ENCODE data around the gene NUBP2.

NUBP2 gene

GRCh38 chr16:1782408-1783264 is at the start of gene NUBP2, which contains the start of gene SPSB3:
TSS of gene NUBP2 (plus strand) at chr16:1782960. CDS start at chr16:1783021, 61 bp downstream.
TSS of gene SPSB3 (minus strand) at chr16:1782571. CDS start at chr16:1781483, 1,088 bp downstream.
- peak; percentile 100 for DNase-seq (ENCODE audit: low read depth)

- no peak for DNase-seq (ENCODE audit: low read depth)
Measured at GRCh38 chr16:1734123-1734522, 48.6 kb upstream of the NUBP2 start.

- DNase-seq (ENCODE audit: low read depth) = no peak
Measured at GRCh38 chr16:1734816-1735215, 47.9 kb upstream of the NUBP2 start.

GRCh38 chr16:1740234-1740633 is 42.5 kb upstream of the NUBP2 start:
- no peak for DNase-seq (ENCODE audit: low read depth)

GRCh38 chr16:1740781-1741490 is 41.8 kb upstream of the NUBP2 start:
- no peak for DNase-seq (ENCODE audit: low read depth)

- DNase-seq (ENCODE audit: low read depth) = no peak
Measured at GRCh38 chr16:1741553-1742165, 41.1 kb upstream of the NUBP2 start.

GRCh38 chr16:1743376-1744337 is 39.1 kb upstream of the NUBP2 start:
- DNase-seq (ENCODE audit: low read depth) = no peak

- DNase-seq (ENCODE audit: low read depth) = no peak
Measured at GRCh38 chr16:1744338-1744840, 38.4 kb upstream of the NUBP2 start.

GRCh38 chr16:1745181-1745899 is 37.4 kb upstream of the NUBP2 start:
- DNase-seq (ENCODE audit: low read depth) = peak; percentile 96

DNA sequence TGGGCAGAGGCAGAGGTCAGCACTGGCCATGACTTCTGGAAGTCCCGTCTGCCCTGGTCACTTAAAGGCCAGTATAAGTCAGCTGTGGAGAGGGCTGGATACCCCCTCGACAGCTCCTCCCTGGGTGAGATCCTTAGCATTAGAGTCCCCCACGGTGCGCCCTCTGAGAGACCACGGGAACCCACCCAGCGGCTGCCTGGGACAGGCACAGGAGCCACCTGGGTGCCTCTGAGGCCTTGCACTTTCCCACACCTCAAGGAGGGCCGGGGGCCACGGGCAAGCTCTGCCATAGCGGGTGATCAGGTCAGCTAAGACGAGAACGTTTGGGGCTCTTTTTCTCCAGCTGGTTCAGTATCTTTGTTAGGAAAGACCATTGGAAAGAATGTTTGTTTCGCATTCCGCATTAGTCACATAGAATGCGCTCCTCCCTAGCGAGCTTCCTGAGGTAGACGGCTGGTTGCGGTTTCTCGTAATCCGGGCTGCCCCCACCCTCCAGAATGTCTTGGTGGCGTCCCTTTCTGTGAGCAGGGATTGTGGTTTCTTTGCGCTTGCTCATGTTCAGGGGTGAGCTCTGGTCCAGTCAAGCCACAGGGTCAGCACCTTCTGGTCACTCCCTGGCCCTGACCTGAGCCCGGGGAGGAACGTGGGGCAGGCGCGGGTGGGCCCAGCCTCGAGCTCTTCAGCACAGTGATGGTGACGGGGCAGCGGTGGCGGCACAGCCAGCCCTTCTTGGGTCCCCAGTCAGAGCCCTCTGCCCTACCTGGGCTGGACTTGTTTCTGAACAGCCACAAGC is 36.7 kb upstream of the NUBP2 start:
- DNase-seq (ENCODE audit: low read depth) = peak; percentile 88

- DNase-seq (ENCODE audit: low read depth) = peak; percentile 58
Measured at GRCh38 chr16:1746693-1747195, 36.0 kb upstream of the NUBP2 start.

DNA sequence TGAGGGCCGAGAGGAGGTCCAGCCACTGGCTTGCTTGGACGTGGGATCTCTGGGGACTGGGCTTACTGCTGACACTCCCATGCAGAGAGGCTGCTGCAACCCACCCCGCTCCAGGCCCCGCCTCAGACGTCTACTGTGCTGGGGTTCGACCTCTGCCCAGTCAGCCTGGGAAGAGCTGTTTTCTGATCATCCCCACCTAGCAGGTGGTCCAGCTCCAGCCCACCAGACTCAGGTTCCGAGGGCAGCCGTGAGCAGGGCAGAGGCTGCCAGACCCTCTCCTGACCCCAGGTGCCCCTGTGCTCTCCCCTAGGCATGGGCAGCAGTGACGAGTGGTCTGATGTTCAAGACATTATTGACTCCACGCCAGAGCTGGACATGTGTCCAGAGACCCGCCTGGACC is 34.8 kb upstream of the NUBP2 start:
- DNase-seq (ENCODE audit: low read depth) = no peak

DNA sequence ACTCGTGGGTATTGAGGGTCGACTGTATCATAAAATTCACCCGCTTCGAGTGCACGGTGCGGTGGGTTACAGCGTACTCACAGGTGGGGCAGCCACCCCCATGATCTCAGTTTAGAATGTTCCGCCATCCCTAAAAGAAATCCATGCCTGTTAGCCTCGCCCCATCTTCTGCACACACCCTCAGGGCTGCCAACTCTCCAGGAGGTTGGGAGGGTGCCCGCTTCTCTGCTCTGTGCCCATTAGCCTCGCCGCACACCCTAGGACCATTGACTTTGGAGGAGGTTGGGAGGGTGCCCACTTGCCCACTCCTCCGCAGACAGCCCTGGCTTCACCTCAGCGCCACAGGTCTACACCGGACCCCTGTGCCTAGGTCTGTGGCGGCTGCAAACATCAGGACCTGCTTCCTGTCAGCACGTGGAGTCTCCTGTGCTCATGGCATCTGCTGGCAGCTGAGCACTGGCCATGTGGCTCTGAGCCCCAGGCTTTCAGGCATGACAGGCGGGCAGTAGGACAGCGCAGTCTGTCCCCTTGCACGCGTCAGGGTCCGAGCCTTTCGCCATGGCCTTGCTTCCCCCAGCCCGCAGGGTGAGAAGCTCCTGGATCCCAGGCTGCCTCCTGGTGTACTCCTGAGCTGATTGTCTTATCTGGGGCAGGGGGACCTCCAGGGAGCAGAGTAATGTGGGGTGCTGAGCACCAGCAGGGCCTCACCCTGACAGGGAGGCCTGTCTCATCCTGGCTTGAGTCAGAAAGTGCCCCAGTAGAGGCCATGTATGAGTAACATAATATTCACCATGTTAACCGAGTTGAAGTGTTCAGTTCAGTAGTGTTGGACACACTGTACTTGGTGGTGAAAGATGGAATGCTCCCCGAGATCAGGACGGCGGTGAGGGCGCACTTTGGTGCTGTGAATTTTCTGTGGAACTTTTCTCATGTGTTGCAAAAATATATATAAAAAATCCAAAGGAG is 33.3 kb upstream of the NUBP2 start:
- no peak for DNase-seq (ENCODE audit: low read depth)

- no peak for DNase-seq (ENCODE audit: low read depth)
Measured at GRCh38 chr16:1751946-1752345, 30.8 kb upstream of the NUBP2 start.

- no peak for DNase-seq (ENCODE audit: low read depth)
Measured at GRCh38 chr16:1752853-1753252, 29.9 kb upstream of the NUBP2 start.

DNA sequence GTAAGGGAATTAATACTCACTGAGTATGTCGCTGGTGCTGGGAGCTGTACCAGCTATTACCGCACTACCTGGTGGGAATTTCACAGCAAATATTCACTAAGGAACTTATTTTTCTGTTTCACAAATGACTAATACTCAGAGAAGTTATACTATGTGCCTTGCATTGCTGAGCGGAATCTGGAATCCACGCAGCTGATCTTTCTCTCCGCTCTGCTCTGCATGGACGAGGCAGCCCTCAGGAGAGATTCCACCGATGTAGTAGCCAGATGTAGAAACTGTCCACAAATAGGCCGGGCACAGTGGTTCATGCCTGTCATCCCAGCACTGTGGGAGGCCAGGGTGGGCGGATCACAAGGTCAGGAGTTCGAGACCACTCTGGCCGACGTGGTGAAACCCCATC is 28.6 kb upstream of the NUBP2 start:
- no peak for DNase-seq (ENCODE audit: low read depth)

- no peak for DNase-seq (ENCODE audit: low read depth)
Measured at GRCh38 chr16:1757714-1758461, 24.9 kb upstream of the NUBP2 start.

DNA sequence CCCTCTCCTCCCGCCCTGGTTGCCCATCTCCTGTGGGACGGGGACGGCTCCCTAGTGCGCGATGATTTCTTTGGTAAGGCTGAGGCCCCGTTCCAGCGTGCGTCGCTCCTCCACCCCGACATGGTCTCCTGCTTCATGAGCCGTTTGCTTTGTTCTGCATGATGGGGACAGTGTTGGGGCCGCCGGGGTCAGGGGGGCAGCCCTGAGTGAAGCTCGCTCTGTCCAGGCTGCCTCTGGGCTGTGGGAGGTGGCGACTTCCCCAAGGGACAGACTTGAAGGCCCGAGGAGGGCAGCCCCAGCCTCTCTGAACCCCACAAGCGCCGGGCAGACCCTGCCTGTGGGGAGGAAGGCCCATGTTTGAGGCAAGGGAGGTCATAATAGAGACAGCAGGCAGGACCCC is 23.8 kb upstream of the NUBP2 start:
- DNase-seq (ENCODE audit: low read depth) = no peak
